HG02885 (cell line): Measurements from ENCODE around the gene POLR2C.
A peak's percentile ranks its signal among the peaks of the same experiment; 100 is the strongest.

Experiments used
- ATAC-seq: cut with Tn5 transposase; IDR thresholded peaks from one replicate; pipeline ENCODE4 v1.9.1; 2021; ENCODE audit warnings: mild to moderate bottlenecking; ENCODE audit not compliant: unreplicated experiment, poor library complexity

POLR2C gene

GRCh38 chr16:57517397-57518367, 55.2 kb downstream of the POLR2C start:
- ATAC-seq = no peak

GRCh38 chr16:57518520-57518919, 56.0 kb downstream of the POLR2C start:
- ATAC-seq = no peak

- no peak for ATAC-seq
Observed at GRCh38 chr16:57518922-57519321, 56.4 kb downstream of the POLR2C start.

- peak; percentile 81 for ATAC-seq
Observed at GRCh38 chr16:57519796-57520360, 57.4 kb downstream of the POLR2C start.
